HepG2 (cell line): Measurements from ENCODE around the gene B4GALT5. TPM values are rescaled to one million over a fixed set of nuclear protein-coding genes. Genes with fewer than 3 reads are reported as not detected.

Source experiments
- ASH2L ChIP-seq: fragments of 300-600, 200-600 bp; sonication (generic); IDR thresholded peaks from 2 replicates; pipeline ENCODE4 v1.7.0; 2017; ENCODE audit warnings: low read depth, mild to moderate bottlenecking, moderate library complexity, mixed read lengths, low read length; ENCODE audit not compliant: insufficient read length
- SNAPC2 ChIP-seq: sonication (generic); formaldehyde crosslinking; IDR thresholded peaks from 2 replicates; pipeline ENCODE4 v1.8.1; 2022; ENCODE audit warnings: mild to moderate bottlenecking, missing genetic modification reagents
- ZFYVE20 ChIP-seq: sonication (generic); formaldehyde crosslinking; IDR thresholded peaks from 2 replicates; pipeline ENCODE4 v1.8.0; 2023; ENCODE audit warnings: low read depth, mild to moderate bottlenecking, moderate library complexity, missing genetic modification reagents, borderline replicate concordance
- ZKSCAN1 ChIP-seq: fragments of 150-350 bp; IDR thresholded peaks from 2 replicates; pipeline ENCODE4 v1.6.1; 2014; ENCODE audit warnings: low read length
- ZNF232 ChIP-seq: sonication (generic); formaldehyde crosslinking; IDR thresholded peaks from 2 replicates; pipeline ENCODE4 v1.4.0; 2020; ENCODE audit warnings: missing genetic modification reagents, borderline replicate concordance
- ZNF660 ChIP-seq: sonication (generic); formaldehyde crosslinking; IDR thresholded peaks from 2 replicates; pipeline ENCODE4 v1.5.1; 2020; ENCODE audit warnings: mild to moderate bottlenecking, low read depth, missing genetic modification reagents, borderline replicate concordance
- polyA plus RNA-seq, 8 experiments: library from polyadenylated mRNA; depleted of rRNA in 3 of 8; stranded (reverse) in 7 of 8; unstranded in 1 of 8; fragments of >200 nt; fragmentation: Illumina TruSeq in 4 of 8; extraction: Trizol in 4 of 8; gene quantifications; 2 replicates each; pipeline versions ENCODE4 v1.2.1 to v1.2.3, GENCODE V29; 2011 to 2016; ENCODE audit warnings: low read depth in 4 of 8, missing spikeins in 1 of 8, mixed read lengths in 1 of 8; ENCODE audit not compliant: insufficient read depth in 1 of 8
- total RNA-seq, 5 experiments: library from RNA; depleted of rRNA; stranded (reverse); fragments of >200 nt; fragmentation: Illumina TruSeq; extraction: Trizol; gene quantifications; 2 replicates each; pipeline ENCODE4 v1.2.3, GENCODE V29; 2016; ENCODE audit warnings: low read depth in 1 of 5
- TF ChIP-seq, protein P1 (sequence below): sonication (generic); formaldehyde crosslinking; IDR thresholded peaks from 2 replicates; pipeline ENCODE4 v1.4.0; 2020; ENCODE audit warnings: missing genetic modification reagents, borderline replicate concordance
- TF ChIP-seq, protein P2 (sequence below): sonication (generic); formaldehyde crosslinking; IDR thresholded peaks from 2 replicates; pipeline ENCODE4 v1.4.0; 2020; ENCODE audit warnings: mild to moderate bottlenecking, missing genetic modification reagents, borderline replicate concordance
- TF ChIP-seq, protein P3 (sequence below): sonication (generic); formaldehyde crosslinking; IDR thresholded peaks from 2 replicates; pipeline ENCODE4 v1.8.0; 2022; ENCODE audit warnings: missing genetic modification reagents, mild to moderate bottlenecking, borderline replicate concordance
- TF ChIP-seq, protein P4 (sequence below): IDR thresholded peaks from 2 replicates; pipeline ENCODE4 v1.6.1; 2016; ENCODE audit warnings: mild to moderate bottlenecking, missing biosample characterization, missing genetic modification reagents
- TF ChIP-seq, protein P5 (sequence below): sonication (generic); formaldehyde crosslinking; IDR thresholded peaks from 2 replicates; pipeline ENCODE4 v1.4.0; 2020; ENCODE audit warnings: mild to moderate bottlenecking, missing genetic modification reagents

The B4GALT5 gene
- total and polyA plus RNA-seq, 2 of the 13 experiments (the other 11 are each of a cell fraction or from before 2014, with no cell fraction given): 27.3 to 30.9 TPM

DNA sequence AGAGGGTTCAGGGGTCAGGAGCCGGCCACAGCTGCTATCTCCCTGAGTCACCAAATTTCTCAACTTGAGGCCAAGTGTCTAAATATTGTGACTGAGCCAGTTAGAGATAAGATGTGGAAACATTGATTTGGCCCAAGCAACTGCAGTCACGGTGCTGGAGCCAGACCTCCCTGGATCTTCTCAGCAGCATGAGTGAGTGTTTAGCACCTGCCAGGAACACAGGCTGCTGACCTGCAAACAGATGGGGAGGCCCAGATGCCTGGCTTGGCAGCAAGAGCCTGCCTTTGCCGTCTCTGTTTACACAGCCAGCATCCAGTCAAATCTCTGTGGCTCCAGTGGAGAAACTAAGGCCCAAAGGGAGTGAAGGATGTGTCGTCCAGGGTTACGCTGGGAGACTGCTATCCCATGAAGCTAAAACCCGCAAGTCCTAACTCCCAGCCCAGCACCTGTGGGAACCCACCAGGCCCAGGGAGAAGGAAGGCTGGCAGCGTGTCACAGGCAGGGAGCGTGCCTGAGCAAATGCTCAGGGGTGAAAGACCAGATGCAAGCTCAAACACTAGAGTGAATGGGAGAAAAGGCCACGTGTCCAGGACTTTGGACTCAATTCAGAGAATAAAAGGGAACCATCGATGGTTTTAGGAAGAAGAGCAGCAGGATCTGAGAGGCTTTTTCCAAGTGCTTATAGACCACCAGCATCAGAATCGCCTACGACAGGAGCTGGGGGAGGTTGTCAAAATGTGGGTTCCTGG, 129.8 kb downstream of the B4GALT5 start (continued):
- TF ChIP-seq, protein P1, sequence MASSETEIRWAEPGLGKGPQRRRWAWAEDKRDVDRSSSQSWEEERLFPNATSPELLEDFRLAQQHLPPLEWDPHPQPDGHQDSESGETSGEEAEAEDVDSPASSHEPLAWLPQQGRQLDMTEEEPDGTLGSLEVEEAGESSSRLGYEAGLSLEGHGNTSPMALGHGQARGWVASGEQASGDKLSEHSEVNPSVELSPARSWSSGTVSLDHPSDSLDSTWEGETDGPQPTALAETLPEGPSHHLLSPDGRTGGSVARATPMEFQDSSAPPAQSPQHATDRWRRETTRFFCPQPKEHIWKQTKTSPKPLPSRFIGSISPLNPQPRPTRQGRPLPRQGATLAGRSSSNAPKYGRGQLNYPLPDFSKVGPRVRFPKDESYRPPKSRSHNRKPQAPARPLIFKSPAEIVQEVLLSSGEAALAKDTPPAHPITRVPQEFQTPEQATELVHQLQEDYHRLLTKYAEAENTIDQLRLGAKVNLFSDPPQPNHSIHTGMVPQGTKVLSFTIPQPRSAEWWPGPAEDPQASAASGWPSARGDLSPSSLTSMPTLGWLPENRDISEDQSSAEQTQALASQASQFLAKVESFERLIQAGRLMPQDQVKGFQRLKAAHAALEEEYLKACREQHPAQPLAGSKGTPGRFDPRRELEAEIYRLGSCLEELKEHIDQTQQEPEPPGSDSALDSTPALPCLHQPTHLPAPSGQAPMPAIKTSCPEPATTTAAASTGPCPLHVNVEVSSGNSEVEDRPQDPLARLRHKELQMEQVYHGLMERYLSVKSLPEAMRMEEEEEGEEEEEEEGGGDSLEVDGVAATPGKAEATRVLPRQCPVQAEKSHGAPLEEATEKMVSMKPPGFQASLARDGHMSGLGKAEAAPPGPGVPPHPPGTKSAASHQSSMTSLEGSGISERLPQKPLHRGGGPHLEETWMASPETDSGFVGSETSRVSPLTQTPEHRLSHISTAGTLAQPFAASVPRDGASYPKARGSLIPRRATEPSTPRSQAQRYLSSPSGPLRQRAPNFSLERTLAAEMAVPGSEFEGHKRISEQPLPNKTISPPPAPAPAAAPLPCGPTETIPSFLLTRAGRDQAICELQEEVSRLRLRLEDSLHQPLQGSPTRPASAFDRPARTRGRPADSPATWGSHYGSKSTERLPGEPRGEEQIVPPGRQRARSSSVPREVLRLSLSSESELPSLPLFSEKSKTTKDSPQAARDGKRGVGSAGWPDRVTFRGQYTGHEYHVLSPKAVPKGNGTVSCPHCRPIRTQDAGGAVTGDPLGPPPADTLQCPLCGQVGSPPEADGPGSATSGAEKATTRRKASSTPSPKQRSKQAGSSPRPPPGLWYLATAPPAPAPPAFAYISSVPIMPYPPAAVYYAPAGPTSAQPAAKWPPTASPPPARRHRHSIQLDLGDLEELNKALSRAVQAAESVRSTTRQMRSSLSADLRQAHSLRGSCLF: no peak
- TF ChIP-seq ZNF660 (CRISPR knock-in tag) (peak; percentile 70; the same call in 1 of the 2 replicates), ASH2L (peak; percentile 98), ZFYVE20 (CRISPR knock-in tag) (no peak), ZNF232 (CRISPR knock-in tag) (peak; percentile 94; the same call in 1 of the 2 replicates), ZKSCAN1 (no peak; the same call in none of the 2 replicates), SNAPC2 (0 out of 2 replicates have a peak, but pooled peaks have one; percentile 21)
- TF ChIP-seq, protein P2, sequence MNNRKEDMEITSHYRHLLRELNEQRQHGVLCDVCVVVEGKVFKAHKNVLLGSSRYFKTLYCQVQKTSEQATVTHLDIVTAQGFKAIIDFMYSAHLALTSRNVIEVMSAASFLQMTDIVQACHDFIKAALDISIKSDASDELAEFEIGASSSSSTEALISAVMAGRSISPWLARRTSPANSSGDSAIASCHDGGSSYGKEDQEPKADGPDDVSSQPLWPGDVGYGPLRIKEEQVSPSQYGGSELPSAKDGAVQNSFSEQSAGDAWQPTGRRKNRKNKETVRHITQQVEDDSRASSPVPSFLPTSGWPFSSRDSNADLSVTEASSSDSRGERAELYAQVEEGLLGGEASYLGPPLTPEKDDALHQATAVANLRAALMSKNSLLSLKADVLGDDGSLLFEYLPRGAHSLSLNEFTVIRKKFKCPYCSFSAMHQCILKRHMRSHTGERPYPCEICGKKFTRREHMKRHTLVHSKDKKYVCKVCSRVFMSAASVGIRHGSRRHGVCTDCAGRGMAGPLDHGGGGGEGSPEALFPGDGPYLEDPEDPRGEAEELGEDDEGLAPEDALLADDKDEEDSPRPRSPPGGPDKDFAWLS (CRISPR knock-in tag): no peak; the same call in 1 of the 2 replicates
- TF ChIP-seq, protein P3, sequence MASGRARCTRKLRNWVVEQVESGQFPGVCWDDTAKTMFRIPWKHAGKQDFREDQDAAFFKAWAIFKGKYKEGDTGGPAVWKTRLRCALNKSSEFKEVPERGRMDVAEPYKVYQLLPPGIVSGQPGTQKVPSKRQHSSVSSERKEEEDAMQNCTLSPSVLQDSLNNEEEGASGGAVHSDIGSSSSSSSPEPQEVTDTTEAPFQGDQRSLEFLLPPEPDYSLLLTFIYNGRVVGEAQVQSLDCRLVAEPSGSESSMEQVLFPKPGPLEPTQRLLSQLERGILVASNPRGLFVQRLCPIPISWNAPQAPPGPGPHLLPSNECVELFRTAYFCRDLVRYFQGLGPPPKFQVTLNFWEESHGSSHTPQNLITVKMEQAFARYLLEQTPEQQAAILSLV (CRISPR knock-in tag): peak; percentile 93
- TF ChIP-seq, protein P4, sequence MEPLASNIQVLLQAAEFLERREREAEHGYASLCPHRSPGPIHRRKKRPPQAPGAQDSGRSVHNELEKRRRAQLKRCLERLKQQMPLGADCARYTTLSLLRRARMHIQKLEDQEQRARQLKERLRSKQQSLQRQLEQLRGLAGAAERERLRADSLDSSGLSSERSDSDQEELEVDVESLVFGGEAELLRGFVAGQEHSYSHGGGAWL (CRISPR knock-in tag): no peak; the same call in none of the 2 replicates
- TF ChIP-seq, protein P5, sequence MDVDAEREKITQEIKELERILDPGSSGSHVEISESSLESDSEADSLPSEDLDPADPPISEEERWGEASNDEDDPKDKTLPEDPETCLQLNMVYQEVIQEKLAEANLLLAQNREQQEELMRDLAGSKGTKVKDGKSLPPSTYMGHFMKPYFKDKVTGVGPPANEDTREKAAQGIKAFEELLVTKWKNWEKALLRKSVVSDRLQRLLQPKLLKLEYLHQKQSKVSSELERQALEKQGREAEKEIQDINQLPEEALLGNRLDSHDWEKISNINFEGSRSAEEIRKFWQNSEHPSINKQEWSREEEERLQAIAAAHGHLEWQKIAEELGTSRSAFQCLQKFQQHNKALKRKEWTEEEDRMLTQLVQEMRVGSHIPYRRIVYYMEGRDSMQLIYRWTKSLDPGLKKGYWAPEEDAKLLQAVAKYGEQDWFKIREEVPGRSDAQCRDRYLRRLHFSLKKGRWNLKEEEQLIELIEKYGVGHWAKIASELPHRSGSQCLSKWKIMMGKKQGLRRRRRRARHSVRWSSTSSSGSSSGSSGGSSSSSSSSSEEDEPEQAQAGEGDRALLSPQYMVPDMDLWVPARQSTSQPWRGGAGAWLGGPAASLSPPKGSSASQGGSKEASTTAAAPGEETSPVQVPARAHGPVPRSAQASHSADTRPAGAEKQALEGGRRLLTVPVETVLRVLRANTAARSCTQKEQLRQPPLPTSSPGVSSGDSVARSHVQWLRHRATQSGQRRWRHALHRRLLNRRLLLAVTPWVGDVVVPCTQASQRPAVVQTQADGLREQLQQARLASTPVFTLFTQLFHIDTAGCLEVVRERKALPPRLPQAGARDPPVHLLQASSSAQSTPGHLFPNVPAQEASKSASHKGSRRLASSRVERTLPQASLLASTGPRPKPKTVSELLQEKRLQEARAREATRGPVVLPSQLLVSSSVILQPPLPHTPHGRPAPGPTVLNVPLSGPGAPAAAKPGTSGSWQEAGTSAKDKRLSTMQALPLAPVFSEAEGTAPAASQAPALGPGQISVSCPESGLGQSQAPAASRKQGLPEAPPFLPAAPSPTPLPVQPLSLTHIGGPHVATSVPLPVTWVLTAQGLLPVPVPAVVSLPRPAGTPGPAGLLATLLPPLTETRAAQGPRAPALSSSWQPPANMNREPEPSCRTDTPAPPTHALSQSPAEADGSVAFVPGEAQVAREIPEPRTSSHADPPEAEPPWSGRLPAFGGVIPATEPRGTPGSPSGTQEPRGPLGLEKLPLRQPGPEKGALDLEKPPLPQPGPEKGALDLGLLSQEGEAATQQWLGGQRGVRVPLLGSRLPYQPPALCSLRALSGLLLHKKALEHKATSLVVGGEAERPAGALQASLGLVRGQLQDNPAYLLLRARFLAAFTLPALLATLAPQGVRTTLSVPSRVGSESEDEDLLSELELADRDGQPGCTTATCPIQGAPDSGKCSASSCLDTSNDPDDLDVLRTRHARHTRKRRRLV (CRISPR knock-in tag): peak; percentile 81; the same call in 1 of the 2 replicates
